Endodermal cell (in vitro differentiated cells): Measurements from ENCODE around the gene NOC4L. TPM values are rescaled to one million over a fixed set of nuclear protein-coding genes. Genes with fewer than 3 reads are reported as not detected.

ENCODE experiments used
- DNase-seq: peaks from one replicate; pipeline ENCODE4 v3.0.0-alpha.2; 2017
- H3K27ac ChIP-seq: 2 replicates; pipeline ENCODE4 v1.5.1; 2013; ENCODE audit warnings: mild to moderate bottlenecking, low read depth, low read length, moderate library complexity
- H3K27me3 ChIP-seq: 2 replicates; pipeline ENCODE4 v1.6.1; 2013; ENCODE audit warnings: mild to moderate bottlenecking, low read length, moderate library complexity; ENCODE audit not compliant: insufficient read depth, control insufficient read depth, poor library complexity, severe bottlenecking
- H3K36me3 ChIP-seq: 2 replicates; pipeline ENCODE4 v1.7.0; 2013; ENCODE audit warnings: mild to moderate bottlenecking, low read length, moderate library complexity; ENCODE audit not compliant: control insufficient read depth, insufficient read depth
- H3K4me1 ChIP-seq: one replicate; pipeline ENCODE4 v1.7.0; 2013; ENCODE audit warnings: low read length; ENCODE audit not compliant: control insufficient read depth, insufficient read depth
- H3K4me3 ChIP-seq: 2 replicates; pipeline ENCODE4 v1.5.1; 2013; ENCODE audit warnings: mild to moderate bottlenecking, low read length, moderate library complexity
- H3K9ac ChIP-seq: 2 replicates; pipeline ENCODE4 v1.6.1; 2013; ENCODE audit warnings: mild to moderate bottlenecking, low read length, moderate library complexity; ENCODE audit not compliant: poor library complexity, severe bottlenecking; ENCODE audit errors: extremely low read depth
- H3K9me3 ChIP-seq: 2 replicates; pipeline ENCODE4 v1.6.1; 2013; ENCODE audit warnings: mild to moderate bottlenecking, low read length, moderate library complexity; ENCODE audit not compliant: control insufficient read depth
- H3K27ac Mint-ChIP-seq: 2 replicates; pipeline ENCODE4 v1.8.0; 2020; ENCODE audit warnings: mixed read lengths
- H3K27me3 Mint-ChIP-seq: 2 replicates; pipeline ENCODE4 v1.8.0; 2021; ENCODE audit warnings: mild to moderate bottlenecking, mixed read lengths; ENCODE audit not compliant: insufficient read depth
- H3K36me3 Mint-ChIP-seq: 2 replicates; pipeline ENCODE4 v1.8.0; 2020; ENCODE audit warnings: low read depth, mixed read lengths
- H3K4me1 Mint-ChIP-seq: 2 replicates; pipeline ENCODE4 v1.8.0; 2020; ENCODE audit warnings: mixed read lengths
- H3K4me3 Mint-ChIP-seq: 2 replicates; pipeline ENCODE4 v1.8.0; 2020; ENCODE audit warnings: mild to moderate bottlenecking, moderate library complexity, mixed read lengths
- H3K9me3 Mint-ChIP-seq: 2 replicates; pipeline ENCODE4 v1.8.0; 2020; ENCODE audit warnings: mild to moderate bottlenecking, mixed read lengths
- CTCF ChIP-seq: fragments of 200-600 bp; sonication (generic); conservative IDR thresholded peaks from 2 replicates; pipeline ENCODE4 v1.5.0; 2021; ENCODE audit warnings: antibody characterized with exemption, mild to moderate bottlenecking
- WGBS, 2 experiments: methylation state at CpG; one replicate each; pipeline versions ENCODE4 v1.1.5 to v1.1.7; 2013; ENCODE audit warnings: missing lambda C conversion rate in 2 of 2, mixed read lengths in 1 of 2; ENCODE audit not compliant: insufficient coverage in 1 of 2, insufficient read length in 1 of 2; 5-methylcytosine and 5-hydroxymethylcytosine counted together
- total RNA-seq, 2 donors: library from RNA; stranded (reverse); fragmentation: NEBNext Ultra II Directional in 1 of 2; extraction: Animal tissue kit (Norgen Biotek cat#: 25700) in 1 of 2; gene quantifications; 2 replicates in 1 of 2; 3 replicates in 1 of 2; pipeline ENCODE4 v1.2.1, GENCODE V29; 2021

The NOC4L gene
- total RNA-seq, 2 donors from 2014 or later, result 22.7 to 32.7 TPM

GRCh38 chr12:132145334-132145733 is 1.1 kb downstream of the NOC4L start:
- no peak for TF ChIP-seq CTCF
- H3K4me1 ChIP-seq, result peaks cover 2% of the 10 kb centered on the region
- H3K9ac ChIP-seq, result peak overlapping the region; percentile 75
- peaks cover 2% of the 10 kb centered on the region for H3K9me3 Mint-ChIP-seq
- peaks cover 9% of the 10 kb centered on the region for H3K4me1 Mint-ChIP-seq
- H3K27ac ChIP-seq, result no peak overlapping the region
- H3K4me3 ChIP-seq, result peak overlapping the region; percentile 82
- whole genome bisulfite sequencing, 2 experiments, result 78 to 86% methylated on average over 4 to 7 of the region's 7 CpGs
- peaks cover 2% of the 10 kb centered on the region for H3K27me3 Mint-ChIP-seq
- H3K9me3 ChIP-seq, result no peaks in the 10 kb centered on the region
- peak overlapping the region; percentile 78 for H3K4me3 Mint-ChIP-seq
- DNase-seq, result peak; percentile 46
- no peaks in the 10 kb centered on the region for H3K27me3 ChIP-seq
- peaks cover 34% of the 10 kb centered on the region for H3K36me3 Mint-ChIP-seq
- peak overlapping the region; percentile 77 for H3K27ac Mint-ChIP-seq
- H3K36me3 ChIP-seq, result peaks cover 33% of the 10 kb centered on the region

GRCh38 chr12:132146098-132146497 is 1.8 kb downstream of the NOC4L start:
- no peak for TF ChIP-seq CTCF
- Histone ChIP-seq H3K4me3 (no peak overlapping the region), H3K36me3 (peaks cover 25% of the 10 kb centered on the region), H3K9ac (no peak overlapping the region), H3K27ac (no peak overlapping the region), H3K4me1 (peaks cover 2% of the 10 kb centered on the region), H3K27me3 (no peaks in the 10 kb centered on the region), H3K9me3 (no peaks in the 10 kb centered on the region)
- Mint-ChIP-seq H3K27me3 (peaks cover 2% of the 10 kb centered on the region), H3K27ac (no peak overlapping the region), H3K36me3 (peaks cover 32% of the 10 kb centered on the region), H3K9me3 (peaks cover 2% of the 10 kb centered on the region), H3K4me3 (peak overlapping the region; percentile 78), H3K4me1 (peaks cover 9% of the 10 kb centered on the region)
- DNase-seq, result no peak
- WGBS, 2 experiments, result 96 to 98% methylated on average over 22 to 24 of the region's 24 CpGs

- peaks cover 17% of the 10 kb centered on the region for H3K36me3 ChIP-seq
- peaks cover 2% of the 10 kb centered on the region for H3K4me1 ChIP-seq
- peak overlapping the region; percentile 78 for H3K4me3 Mint-ChIP-seq
- no peaks in the 10 kb centered on the region for H3K27me3 ChIP-seq
- H3K4me1 Mint-ChIP-seq, result peaks cover 9% of the 10 kb centered on the region
- no peak overlapping the region for H3K27ac ChIP-seq
- H3K4me3 ChIP-seq, result no peak overlapping the region
- no peak overlapping the region for H3K27ac Mint-ChIP-seq
- peaks cover 2% of the 10 kb centered on the region for H3K9me3 Mint-ChIP-seq
- H3K9ac ChIP-seq, result no peak overlapping the region
- H3K36me3 Mint-ChIP-seq, result peaks cover 28% of the 10 kb centered on the region
- 92% methylated on average over 18 to 19 of the region's 19 CpGs for WGBS, 2 experiments
- peaks cover 2% of the 10 kb centered on the region for H3K27me3 Mint-ChIP-seq
- no peak for DNase-seq
- TF ChIP-seq CTCF, result no peak
- no peaks in the 10 kb centered on the region for H3K9me3 ChIP-seq
Observed at GRCh38 chr12:132146772-132147422, 2.6 kb downstream of the NOC4L start.
